ENCODE results near the gene KRTAP19-2.

DNA sequence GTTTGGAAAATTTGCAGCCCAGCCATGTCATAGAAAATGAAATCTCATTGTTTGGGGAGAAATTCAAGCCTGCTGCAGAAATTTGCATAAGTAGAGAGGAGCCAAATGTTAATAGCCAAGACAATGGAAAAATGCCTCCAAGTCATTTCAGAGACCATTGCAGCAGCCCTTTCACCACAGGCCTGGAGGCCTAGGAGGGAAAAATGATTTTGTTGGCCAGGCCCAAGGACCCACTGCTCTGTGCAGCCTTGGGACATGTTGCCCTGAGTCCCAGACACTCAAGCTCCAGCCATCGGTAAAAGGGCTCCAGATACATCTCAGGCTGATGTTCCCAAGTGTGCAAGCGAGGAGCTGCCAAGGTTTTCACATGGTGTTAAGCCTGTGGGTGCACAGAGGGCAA is 1.1 kb downstream of the KRTAP19-2 start:
- TF ChIP-seq, protein P1, sequence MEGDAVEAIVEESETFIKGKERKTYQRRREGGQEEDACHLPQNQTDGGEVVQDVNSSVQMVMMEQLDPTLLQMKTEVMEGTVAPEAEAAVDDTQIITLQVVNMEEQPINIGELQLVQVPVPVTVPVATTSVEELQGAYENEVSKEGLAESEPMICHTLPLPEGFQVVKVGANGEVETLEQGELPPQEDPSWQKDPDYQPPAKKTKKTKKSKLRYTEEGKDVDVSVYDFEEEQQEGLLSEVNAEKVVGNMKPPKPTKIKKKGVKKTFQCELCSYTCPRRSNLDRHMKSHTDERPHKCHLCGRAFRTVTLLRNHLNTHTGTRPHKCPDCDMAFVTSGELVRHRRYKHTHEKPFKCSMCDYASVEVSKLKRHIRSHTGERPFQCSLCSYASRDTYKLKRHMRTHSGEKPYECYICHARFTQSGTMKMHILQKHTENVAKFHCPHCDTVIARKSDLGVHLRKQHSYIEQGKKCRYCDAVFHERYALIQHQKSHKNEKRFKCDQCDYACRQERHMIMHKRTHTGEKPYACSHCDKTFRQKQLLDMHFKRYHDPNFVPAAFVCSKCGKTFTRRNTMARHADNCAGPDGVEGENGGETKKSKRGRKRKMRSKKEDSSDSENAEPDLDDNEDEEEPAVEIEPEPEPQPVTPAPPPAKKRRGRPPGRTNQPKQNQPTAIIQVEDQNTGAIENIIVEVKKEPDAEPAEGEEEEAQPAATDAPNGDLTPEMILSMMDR (IDR thresholded peaks at IDR 0.05 in 8 of 11, conservative IDR thresholded peaks at IDR 0.05 in 3 of 11): no peak
- no peak for TF ChIP-seq POLR2A (IDR thresholded peaks at IDR 0.05)
- TF ChIP-seq POLR2AphosphoS5 (IDR thresholded peaks at IDR 0.05): no peak
